ENCODE data around the gene COPB1. TPM values are rescaled to one million over a fixed set of nuclear protein-coding genes. Genes with fewer than 3 reads are reported as not detected.

COPB1 gene
- total and polyA plus RNA-seq, 9 of the 15 experiments (the other 6 are each of a cell fraction or from before 2014, with no cell fraction given): 64.7 to 188 (median 91.6) TPM

- no peak for TF ChIP-seq BCOR (IDR thresholded peaks at IDR 0.05)
- no peak for TF ChIP-seq PBX2 (CRISPR knock-in tag; IDR thresholded peaks at IDR 0.05; ENCODE audit: low read depth)
- TF ChIP-seq PBX2 (tag; conservative IDR thresholded peaks at IDR 0.05; ENCODE audit: low read depth): peak; percentile 28; the same call in 1 of the 2 replicates
- TF ChIP-seq IRF2 (CRISPR knock-in tag; IDR thresholded peaks at IDR 0.05): no peak
- TF ChIP-seq, protein P1, sequence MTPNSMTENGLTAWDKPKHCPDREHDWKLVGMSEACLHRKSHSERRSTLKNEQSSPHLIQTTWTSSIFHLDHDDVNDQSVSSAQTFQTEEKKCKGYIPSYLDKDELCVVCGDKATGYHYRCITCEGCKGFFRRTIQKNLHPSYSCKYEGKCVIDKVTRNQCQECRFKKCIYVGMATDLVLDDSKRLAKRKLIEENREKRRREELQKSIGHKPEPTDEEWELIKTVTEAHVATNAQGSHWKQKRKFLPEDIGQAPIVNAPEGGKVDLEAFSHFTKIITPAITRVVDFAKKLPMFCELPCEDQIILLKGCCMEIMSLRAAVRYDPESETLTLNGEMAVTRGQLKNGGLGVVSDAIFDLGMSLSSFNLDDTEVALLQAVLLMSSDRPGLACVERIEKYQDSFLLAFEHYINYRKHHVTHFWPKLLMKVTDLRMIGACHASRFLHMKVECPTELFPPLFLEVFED (CRISPR knock-in tag; conservative IDR thresholded peaks at IDR 0.05): no peak
- TF ChIP-seq MAZ (CRISPR knock-in tag; conservative IDR thresholded peaks at IDR 0.05 in 1 of 2, IDR thresholded peaks at IDR 0.05 in 1 of 2): no peak
- no peak for TF ChIP-seq ZNF696 (CRISPR knock-in tag; conservative IDR thresholded peaks at IDR 0.05)
- TF ChIP-seq ELF4 (CRISPR knock-in tag; IDR thresholded peaks at IDR 0.05): no peak
- TF ChIP-seq SRSF9 (IDR thresholded peaks at IDR 0.05; ENCODE audit: borderline replicate concordance, low read depth, low read length): no peak
- peak; percentile 21; the same call in 1 of the 2 replicates for TF ChIP-seq FOXM1 (IDR thresholded peaks at IDR 0.05; ENCODE audit: low read depth)
- TF ChIP-seq FOXM1 (CRISPR knock-in tag; IDR thresholded peaks at IDR 0.05; ENCODE audit: low read depth): no peak
- TF ChIP-seq TAF1 (IDR thresholded peaks at IDR 0.05; ENCODE audit: control insufficient read depth, extremely low read depth, insufficient read depth, low read length, severe bottlenecking): no peak
- peak in 1 of 2 experiments; percentile 85; a peak in 2 of 4 replicates for TF ChIP-seq TEAD1 (CRISPR knock-in tag; IDR thresholded peaks at IDR 0.05)
- peak; percentile 86 for TF ChIP-seq DPF2 (IDR thresholded peaks at IDR 0.05)
- peak; percentile 78 for TF ChIP-seq TCF3 (CRISPR knock-in tag; IDR thresholded peaks at IDR 0.05)
- TF ChIP-seq ZHX1 (conservative IDR thresholded peaks at IDR 0.05; ENCODE audit: low read length): no peak
- TF ChIP-seq SMAD4 (CRISPR knock-in tag; conservative IDR thresholded peaks at IDR 0.05): no peak
- no peak for TF ChIP-seq NEUROD1 (IDR thresholded peaks at IDR 0.05; ENCODE audit: borderline replicate concordance, low read depth, low read length, partially characterized antibody)
- TF ChIP-seq TBL1XR1 (IDR thresholded peaks at IDR 0.05; ENCODE audit: low read length in 2 of 2): no peak
- no peak for TF ChIP-seq CHD2 (IDR thresholded peaks at IDR 0.05; ENCODE audit: low read depth, low read length)
- peak; percentile 60 for TF ChIP-seq POLR2AphosphoS5 (IDR thresholded peaks at IDR 0.05; ENCODE audit: control insufficient read depth, insufficient read depth, low read depth, low read length)
- no peak for TF ChIP-seq BRD4 (IDR thresholded peaks at IDR 0.05)
- TF ChIP-seq HDGF (IDR thresholded peaks at IDR 0.05): no peak
These were observed 77.4 kb downstream of the COPB1 start (continued) for GRCh38 chr11:14422052-14422813.

Measured in K562 (cell line).